ENCODE measurements around the gene SEMA4B. TPM values are rescaled to one million over a fixed set of nuclear protein-coding genes. Genes with fewer than 3 reads are reported as not detected.
A peak's percentile ranks its signal among the peaks of the same experiment; 100 is the strongest.

Gene SEMA4B
- polyA plus RNA-seq, 1 donor (not counting 4 experiments of a cell fraction or from before 2014, with no cell fraction given): 58.7 TPM

DNA sequence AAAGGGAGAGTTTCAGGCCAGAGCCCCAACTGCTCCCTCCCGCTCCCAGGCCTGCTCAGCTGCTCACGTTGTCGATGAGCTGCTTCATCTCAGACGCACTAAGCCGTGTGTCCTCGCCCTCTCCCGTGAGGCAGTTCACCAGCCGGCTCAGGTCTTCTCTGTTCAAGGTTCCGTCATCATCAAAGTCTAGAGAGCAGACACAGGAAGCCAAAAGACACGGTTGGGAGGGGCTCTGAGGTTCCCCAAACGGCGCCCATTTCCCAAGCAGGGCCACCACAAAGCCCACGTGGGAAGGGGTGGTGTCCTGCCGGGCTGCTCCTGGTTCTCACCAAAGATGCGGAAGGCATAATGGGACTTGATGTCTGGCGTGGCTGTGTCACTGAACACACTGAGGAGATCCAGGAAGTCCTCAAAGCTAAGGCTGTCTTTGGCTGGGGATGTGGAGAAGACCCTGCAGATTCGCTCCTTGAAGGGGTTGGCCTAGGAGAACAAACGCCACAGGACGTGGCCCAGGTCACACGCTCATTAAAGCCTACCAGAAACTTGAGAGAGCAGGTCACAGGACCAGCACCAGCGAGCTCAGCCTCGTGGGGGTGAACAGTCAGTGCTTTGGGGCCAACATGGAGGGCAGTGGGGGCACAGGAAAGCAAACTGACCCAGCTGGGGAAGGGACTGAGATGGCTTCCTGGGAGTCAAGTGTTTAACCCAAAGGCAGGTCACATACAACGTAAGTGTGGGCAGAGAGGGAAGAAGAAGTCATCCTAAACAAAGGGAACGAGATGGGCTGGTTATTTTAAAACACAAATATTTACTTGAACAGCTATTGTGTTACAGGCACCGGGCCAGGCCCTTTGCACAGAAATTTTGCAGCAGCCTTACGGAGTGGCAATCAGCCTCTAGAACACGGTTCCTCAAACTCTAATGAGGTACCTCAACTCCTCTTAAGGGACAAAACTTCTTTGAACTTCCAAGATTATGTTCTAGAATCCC is 30.2 kb downstream of the SEMA4B start:
- peaks cover 3% of the 10 kb centered on the region for H4K20me1 ChIP-seq (ENCODE audit: control insufficient read depth, extremely low read depth, insufficient read depth, low read length)
- dilution Hi-C loops (cut with MboI; ENCODE audit: extremely low pct_ligation_motif_present, low sequenced_read_pairs): no loop called here
- no peak overlapping the region for H3K9ac ChIP-seq (ENCODE audit: control insufficient read depth, extremely low read depth, insufficient read depth, low read length)
- H3K4me3 ChIP-seq (ENCODE audit: control insufficient read depth in 2 of 3, extremely low read depth in 1 of 3, insufficient read depth in 2 of 3, low read depth in 1 of 3, low read length in 3 of 3): no peak overlapping the region
- H3K27me3 ChIP-seq (ENCODE audit: control insufficient read depth, extremely low read depth, insufficient read depth, low read length): no peaks in the 10 kb centered on the region
- DNase-seq (ENCODE audit: low read depth, low spot score) (no peak), FAIRE-seq (no peak)
- H3K4me2 ChIP-seq (ENCODE audit: control insufficient read depth, extremely low read depth, insufficient read depth, low read depth, low read length): no peak overlapping the region
- H2AFZ ChIP-seq (ENCODE audit: control insufficient read depth, low read length): no peak overlapping the region
- H3K79me2 ChIP-seq (ENCODE audit: control insufficient read depth, insufficient read depth, low read length): peaks cover 16% of the 10 kb centered on the region
- TF ChIP-seq, protein P1, sequence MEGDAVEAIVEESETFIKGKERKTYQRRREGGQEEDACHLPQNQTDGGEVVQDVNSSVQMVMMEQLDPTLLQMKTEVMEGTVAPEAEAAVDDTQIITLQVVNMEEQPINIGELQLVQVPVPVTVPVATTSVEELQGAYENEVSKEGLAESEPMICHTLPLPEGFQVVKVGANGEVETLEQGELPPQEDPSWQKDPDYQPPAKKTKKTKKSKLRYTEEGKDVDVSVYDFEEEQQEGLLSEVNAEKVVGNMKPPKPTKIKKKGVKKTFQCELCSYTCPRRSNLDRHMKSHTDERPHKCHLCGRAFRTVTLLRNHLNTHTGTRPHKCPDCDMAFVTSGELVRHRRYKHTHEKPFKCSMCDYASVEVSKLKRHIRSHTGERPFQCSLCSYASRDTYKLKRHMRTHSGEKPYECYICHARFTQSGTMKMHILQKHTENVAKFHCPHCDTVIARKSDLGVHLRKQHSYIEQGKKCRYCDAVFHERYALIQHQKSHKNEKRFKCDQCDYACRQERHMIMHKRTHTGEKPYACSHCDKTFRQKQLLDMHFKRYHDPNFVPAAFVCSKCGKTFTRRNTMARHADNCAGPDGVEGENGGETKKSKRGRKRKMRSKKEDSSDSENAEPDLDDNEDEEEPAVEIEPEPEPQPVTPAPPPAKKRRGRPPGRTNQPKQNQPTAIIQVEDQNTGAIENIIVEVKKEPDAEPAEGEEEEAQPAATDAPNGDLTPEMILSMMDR (optimal IDR thresholded peaks at IDR 0.05 in 1 of 3, IDR thresholded peaks at IDR 0.05 in 1 of 3, conservative IDR thresholded peaks at IDR 0.05 in 1 of 3; ENCODE audit: extremely low read depth in 1 of 3, insufficient read depth in 2 of 3, low read length in 3 of 3): no peak
- no peak for TF ChIP-seq EZH2 (IDR thresholded peaks at IDR 0.05; ENCODE audit: low read length)
- H3K4me1 ChIP-seq (ENCODE audit: control insufficient read depth, extremely low read depth, insufficient read depth, low read length): peaks cover 25% of the 10 kb centered on the region
- peak overlapping the region; percentile 4 for H3K27ac ChIP-seq (ENCODE audit: control insufficient read depth, insufficient read depth, low read length)
- peaks cover 22 to 37% of the 10 kb centered on the region in 2 experiments for H3K36me3 ChIP-seq (ENCODE audit: control insufficient read depth in 2 of 2, extremely low read depth in 1 of 2, insufficient read depth in 2 of 2, low read length in 2 of 2)
- H3K9me3 ChIP-seq (ENCODE audit: control insufficient read depth, low read depth, low read length): no peaks in the 10 kb centered on the region
- no peaks in the 10 kb centered on the region for H3K9me1 ChIP-seq (ENCODE audit: control insufficient read depth, extremely low read depth, insufficient read depth, low read length)

DNA sequence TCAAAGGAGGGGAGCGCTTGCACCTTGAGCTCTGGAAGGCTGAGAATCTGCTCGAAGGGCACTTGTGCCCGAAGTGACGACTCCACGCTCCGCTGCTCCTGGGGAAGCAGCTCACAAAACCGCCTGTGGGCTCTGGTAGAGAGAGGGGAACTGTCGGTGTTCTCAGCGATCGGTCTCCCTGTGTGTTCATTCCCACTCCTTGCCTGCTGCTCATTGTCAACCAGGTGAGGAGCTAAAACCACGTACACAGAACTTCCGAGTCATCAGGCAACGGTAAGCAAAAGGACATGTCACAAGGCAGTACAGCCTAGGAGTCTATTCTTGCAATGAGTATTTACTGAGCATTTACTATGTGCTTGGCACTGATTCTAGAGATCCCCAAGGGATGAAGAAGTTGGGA is 31.1 kb downstream of the SEMA4B start:
- TF ChIP-seq, protein P1 (optimal IDR thresholded peaks at IDR 0.05 in 1 of 3, IDR thresholded peaks at IDR 0.05 in 1 of 3, conservative IDR thresholded peaks at IDR 0.05 in 1 of 3; ENCODE audit: extremely low read depth in 1 of 3, insufficient read depth in 2 of 3, low read length in 3 of 3): no peak
- no peak for TF ChIP-seq EZH2 (IDR thresholded peaks at IDR 0.05; ENCODE audit: low read length)
- Histone ChIP-seq H3K4me1 (ENCODE audit: control insufficient read depth, extremely low read depth, insufficient read depth, low read length) (peaks cover 25% of the 10 kb centered on the region), H3K36me3 (ENCODE audit: control insufficient read depth in 2 of 2, extremely low read depth in 1 of 2, insufficient read depth in 2 of 2, low read length in 2 of 2) (peaks cover 22 to 33% of the 10 kb centered on the region in 2 experiments), H4K20me1 (ENCODE audit: control insufficient read depth, extremely low read depth, insufficient read depth, low read length) (peaks cover 3% of the 10 kb centered on the region), H3K9ac (ENCODE audit: control insufficient read depth, extremely low read depth, insufficient read depth, low read length) (no peak overlapping the region), H3K27ac (ENCODE audit: control insufficient read depth, insufficient read depth, low read length) (no peak overlapping the region), H3K9me1 (ENCODE audit: control insufficient read depth, extremely low read depth, insufficient read depth, low read length) (no peaks in the 10 kb centered on the region), H3K79me2 (ENCODE audit: control insufficient read depth, insufficient read depth, low read length) (peaks cover 16% of the 10 kb centered on the region), H3K9me3 (ENCODE audit: control insufficient read depth, low read depth, low read length) (no peaks in the 10 kb centered on the region), H3K27me3 (ENCODE audit: control insufficient read depth, extremely low read depth, insufficient read depth, low read length) (no peaks in the 10 kb centered on the region), H3K4me3 (ENCODE audit: control insufficient read depth in 2 of 3, extremely low read depth in 1 of 3, insufficient read depth in 2 of 3, low read depth in 1 of 3, low read length in 3 of 3) (peak overlapping the region in 2 of 3 experiments; percentile 9 to 18), H2AFZ (ENCODE audit: control insufficient read depth, low read length) (no peak overlapping the region), H3K4me2 (ENCODE audit: control insufficient read depth, extremely low read depth, insufficient read depth, low read depth, low read length) (peak overlapping the region; percentile 73)
- dilution Hi-C loops (cut with MboI; ENCODE audit: extremely low pct_ligation_motif_present, low sequenced_read_pairs): no loop called here
- DNase-seq (ENCODE audit: low read depth, low spot score): no peak
- no peak for FAIRE-seq

All from keratinocyte (primary cell).